ENCODE data around the gene SLC30A3. TPM values are rescaled to one million over a fixed set of nuclear protein-coding genes. Genes with fewer than 3 reads are reported as not detected.
A peak's percentile ranks its signal among the peaks of the same experiment; 100 is the strongest.
"Not testable (repeated sequence)": the region's sequence is repeated elsewhere in the genome, so short reads cannot be mapped to it uniquely, and the experiment has no call there.

The SLC30A3 gene
- total RNA-seq, 2 experiments from 2014 or later = 0.53 to 0.86 TPM

- Mint-ChIP-seq H3K4me1 (peaks cover 5% of the 10 kb centered on the region), H3K4me3 (no peak overlapping the region), H3K27ac (no peak overlapping the region), H3K9me3 (ENCODE audit: low read depth) (no peaks in the 10 kb centered on the region), H3K36me3 (ENCODE audit: low read depth) (peaks cover 11% of the 10 kb centered on the region), H3K27me3 (peaks cover 10% of the 10 kb centered on the region)
- no peak for ATAC-seq
- DNase-seq = no peak
- intact Hi-C loops (cut with DNase I, micrococcal nuclease) = loop anchor here in 1 of 2 experiments (5.0 to 10.0 kb wide), 5 partner anchors 42 to 460 kb away; partner anchors contain the start of genes DPYSL5 and SLC30A3
- ChIA-PET POLR2A (no interaction called here), CTCF (interaction anchor here (0.6 to 3.7 kb wide), 11 partner anchors 12 to 382 kb away, joined by 3 to 23 read pairs (median 3); partner anchors contain the start of gene TRIM54)
Measured at GRCh38 chr2:27304488-27305240, 41.8 kb upstream of the SLC30A3 start.

GRCh38 chr2:27303093-27304025 lies 40.5 kb upstream of the SLC30A3 start:
- intact Hi-C loops (cut with DNase I, micrococcal nuclease) = loop anchor here (1.0 to 10.0 kb wide), 8 partner anchors 23 to 459 kb away; partner anchors contain the start of gene DPYSL5 (in 1 of the 2)
- peaks cover 10% of the 10 kb centered on the region for H3K27me3 Mint-ChIP-seq
- peak; percentile 78 for ATAC-seq

GRCh38 chr2:27300606-27301005 lies 37.8 kb upstream of the SLC30A3 start:
- H3K36me3 Mint-ChIP-seq (ENCODE audit: low read depth); ATAC-seq; H3K4me1 Mint-ChIP-seq; DNase-seq; H3K4me3 Mint-ChIP-seq; H3K27ac Mint-ChIP-seq; H3K9me3 Mint-ChIP-seq (ENCODE audit: low read depth); H3K27me3 Mint-ChIP-seq; POLR2A ChIA-PET: not testable (repeated sequence)
- intact Hi-C loops (cut with DNase I, micrococcal nuclease) = loop anchor here in 1 of 2 experiments (5.0 to 10.0 kb wide), 4 partner anchors 48 to 456 kb away; partner anchors contain the start of gene DPYSL5
- CTCF ChIA-PET = interaction anchor here (0.6 to 4.4 kb wide), 6 partner anchors 10 to 339 kb away, joined by 3 to 44 read pairs (median 4); partner anchors contain the start of gene TRIM54

More at GRCh38 chr2:27303093-27304025, 40.5 kb upstream of the SLC30A3 start:
- Mint-ChIP-seq H3K27ac (peak overlapping the region; percentile 24), H3K4me1 (peaks cover 5% of the 10 kb centered on the region), H3K36me3 (ENCODE audit: low read depth) (peaks cover 2% of the 10 kb centered on the region), H3K9me3 (ENCODE audit: low read depth) (no peaks in the 10 kb centered on the region), H3K4me3 (peak overlapping the region; percentile 56)
- CTCF ChIA-PET = interaction anchor here (0.6 to 4.4 kb wide), 57 partner anchors 8 to 1214 kb away, joined by 3 to 44 read pairs (median 4); partner anchors contain the start of genes MPV17, SLC30A3 and TRIM54
- DNase-seq = peak; percentile 67
- POLR2A ChIA-PET = interaction anchor here (1.0 kb wide), 1 partner anchor 52 kb away, joined by 6 read pairs; no protein-coding TSS in a partner anchor

GRCh38 chr2:27298391-27299080 lies 35.7 kb upstream of the SLC30A3 start:
- Mint-ChIP-seq H3K4me1 (peaks cover 5% of the 10 kb centered on the region), H3K4me3 (no peak overlapping the region), H3K9me3 (ENCODE audit: low read depth) (no peaks in the 10 kb centered on the region), H3K27ac (no peak overlapping the region), H3K36me3 (ENCODE audit: low read depth) (no peaks in the 10 kb centered on the region), H3K27me3 (no peaks in the 10 kb centered on the region)
- no peak for DNase-seq
- ATAC-seq = no peak
- intact Hi-C loops (cut with DNase I, micrococcal nuclease) = no loop called here
- CTCF ChIA-PET = interaction anchor here (0.6 to 1.5 kb wide), 5 partner anchors 8 to 333 kb away, joined by 3 to 5 read pairs (median 4); no protein-coding TSS in a partner anchor
- POLR2A ChIA-PET = no interaction called here

- ChIA-PET CTCF (interaction anchor here (0.9 kb wide), 1 partner anchor 49 kb away, joined by 3 read pairs; no protein-coding TSS in a partner anchor), POLR2A (no interaction called here)
- Mint-ChIP-seq H3K4me3 (no peak overlapping the region), H3K4me1 (no peaks in the 10 kb centered on the region), H3K27ac (no peak overlapping the region), H3K36me3 (ENCODE audit: low read depth) (no peaks in the 10 kb centered on the region), H3K27me3 (no peaks in the 10 kb centered on the region), H3K9me3 (ENCODE audit: low read depth) (no peaks in the 10 kb centered on the region)
- ATAC-seq (no peak), DNase-seq (no peak)
- intact Hi-C loops (cut with DNase I, micrococcal nuclease) = no loop called here
Measured at GRCh38 chr2:27297195-27297594, 34.3 kb upstream of the SLC30A3 start.

- H3K9me3 Mint-ChIP-seq (ENCODE audit: low read depth) = no peaks in the 10 kb centered on the region
- CTCF ChIA-PET = interaction anchor here (0.9 to 1.6 kb wide), 3 partner anchors 16 to 48 kb away, joined by 3 to 10 read pairs (median 3); no protein-coding TSS in a partner anchor
- DNase-seq (no peak), ATAC-seq (no peak)
- POLR2A ChIA-PET = no interaction called here
- H3K27me3 Mint-ChIP-seq = peaks cover 6% of the 10 kb centered on the region
- no peak overlapping the region for H3K27ac Mint-ChIP-seq
- H3K36me3 Mint-ChIP-seq (ENCODE audit: low read depth) = no peaks in the 10 kb centered on the region
- H3K4me3 Mint-ChIP-seq = no peak overlapping the region
- H3K4me1 Mint-ChIP-seq = no peaks in the 10 kb centered on the region
- intact Hi-C loops (cut with DNase I, micrococcal nuclease) = no loop called here
Measured at GRCh38 chr2:27296481-27296880, 33.6 kb upstream of the SLC30A3 start.

- Mint-ChIP-seq H3K4me3 (no peak overlapping the region), H3K4me1 (no peaks in the 10 kb centered on the region), H3K27me3 (peaks cover 6% of the 10 kb centered on the region), H3K27ac (no peak overlapping the region), H3K9me3 (ENCODE audit: low read depth) (no peaks in the 10 kb centered on the region), H3K36me3 (ENCODE audit: low read depth) (no peaks in the 10 kb centered on the region)
- no peak for DNase-seq
- no peak for ATAC-seq
- CTCF ChIA-PET = interaction anchor here (1.8 kb wide), 1 partner anchor 15 kb away, joined by 9 read pairs; no protein-coding TSS in a partner anchor
- intact Hi-C loops (cut with DNase I, micrococcal nuclease) = no loop called here
- POLR2A ChIA-PET = interaction anchor here (0.7 kb wide), 1 partner anchor 162 kb away, joined by 7 read pairs; no protein-coding TSS in a partner anchor
Measured at GRCh38 chr2:27294928-27295327, 32.1 kb upstream of the SLC30A3 start.

GRCh38 chr2:27291865-27292264 lies 29.0 kb upstream of the SLC30A3 start:
- DNase-seq (no peak), ATAC-seq (peak; percentile 26)
- ChIA-PET CTCF (interaction anchor here (1.9 to 3.7 kb wide), 3 partner anchors 9 to 12 kb away, joined by 5 to 23 read pairs (median 19); partner anchors contain the start of gene TRIM54), POLR2A (interaction anchor here (1.2 kb wide), 1 partner anchor 10 kb away, joined by 3 read pairs; the partner anchor contains the start of gene TRIM54)
- Mint-ChIP-seq H3K4me1 (no peaks in the 10 kb centered on the region), H3K27ac (no peak overlapping the region), H3K36me3 (ENCODE audit: low read depth) (no peaks in the 10 kb centered on the region), H3K27me3 (peaks cover 6% of the 10 kb centered on the region), H3K4me3 (no peak overlapping the region), H3K9me3 (ENCODE audit: low read depth) (no peaks in the 10 kb centered on the region)
- intact Hi-C loops (cut with DNase I, micrococcal nuclease) = no loop called here

- ATAC-seq (no peak), DNase-seq (no peak)
- Mint-ChIP-seq H3K27ac (no peak overlapping the region), H3K27me3 (peaks cover 6% of the 10 kb centered on the region), H3K4me3 (no peak overlapping the region), H3K36me3 (ENCODE audit: low read depth) (no peaks in the 10 kb centered on the region), H3K4me1 (no peaks in the 10 kb centered on the region), H3K9me3 (ENCODE audit: low read depth) (no peaks in the 10 kb centered on the region)
- POLR2A ChIA-PET = interaction anchor here (0.6 kb wide), 1 partner anchor 441 kb away, joined by 5 read pairs; no protein-coding TSS in a partner anchor
- CTCF ChIA-PET = interaction anchor here (1.0 to 3.7 kb wide), 4 partner anchors 9 to 444 kb away, joined by 3 to 19 read pairs (median 4); no protein-coding TSS in a partner anchor
- intact Hi-C loops (cut with DNase I, micrococcal nuclease) = no loop called here
Measured at GRCh38 chr2:27290549-27290948, 27.7 kb upstream of the SLC30A3 start.

GRCh38 chr2:27288610-27289009 lies 25.8 kb upstream of the SLC30A3 start:
- CTCF ChIA-PET = interaction anchor here (0.6 to 1.8 kb wide), 4 partner anchors 9 to 122 kb away, joined by 3 to 7 read pairs (median 4); no protein-coding TSS in a partner anchor

More at GRCh38 chr2:27288610-27289009, 25.8 kb upstream of the SLC30A3 start:
- no peak overlapping the region for H3K4me3 Mint-ChIP-seq
- no peaks in the 10 kb centered on the region for H3K4me1 Mint-ChIP-seq
- intact Hi-C loops (cut with DNase I, micrococcal nuclease) = no loop called here
- no peaks in the 10 kb centered on the region for H3K36me3 Mint-ChIP-seq (ENCODE audit: low read depth)
- no peaks in the 10 kb centered on the region for H3K9me3 Mint-ChIP-seq (ENCODE audit: low read depth)
- H3K27ac Mint-ChIP-seq = no peak overlapping the region
- no peak for DNase-seq
- no peak for ATAC-seq
- POLR2A ChIA-PET = no interaction called here
- peaks cover 8% of the 10 kb centered on the region for H3K27me3 Mint-ChIP-seq

All from activated CD4-positive, alpha-beta T cell treated with anti-CD3 and anti-CD28 coated beads for 36 hours (primary cell).